OCI-LY1 (cell line): ENCODE results near the gene RECK.
"Not testable (repeated sequence)": the region's sequence is repeated elsewhere in the genome, so short reads cannot be mapped to it uniquely, and the experiment has no call there.

ENCODE experiments used
- H2AFZ ChIP-seq: fragments of 200-600 bp; sonication (generic), shearing (Covaris generic); 2 replicates; pipeline ENCODE4 v1.6.0; 2014; ENCODE audit warnings: antibody characterized with exemption, mild to moderate bottlenecking, low read length
- H3F3A ChIP-seq: fragments of 200-600 bp; sonication (generic), shearing (Covaris generic); 2 replicates; pipeline ENCODE4 v1.6.0; 2014; ENCODE audit warnings: mild to moderate bottlenecking, antibody characterized with exemption, low read length, moderate library complexity; ENCODE audit not compliant: insufficient read depth
- H3K27ac ChIP-seq: fragments of 200-600 bp; sonication (generic); 2 replicates; pipeline ENCODE4 v1.5.1; 2014; ENCODE audit warnings: low read length, mixed run types, mild to moderate bottlenecking, low read depth; ENCODE audit not compliant: poor library complexity, severe bottlenecking
- H3K27me3 ChIP-seq: fragments of 200-600 bp; sonication (generic); 2 replicates; pipeline ENCODE4 v1.6.0; 2014; ENCODE audit warnings: antibody characterized with exemption, mild to moderate bottlenecking, low read length, moderate library complexity; ENCODE audit not compliant: insufficient read depth
- H3K36me3 ChIP-seq: fragments of 200-600 bp; sonication (generic); 2 replicates; pipeline ENCODE4 v1.6.1; 2014; ENCODE audit warnings: mild to moderate bottlenecking, antibody characterized with exemption, low read length, moderate library complexity, mixed read lengths; ENCODE audit not compliant: insufficient read depth
- H3K4me1 ChIP-seq: fragments of 200-600 bp; sonication (generic); 2 replicates; pipeline ENCODE4 v1.5.1; 2014; ENCODE audit warnings: mild to moderate bottlenecking, low read length, moderate library complexity; ENCODE audit not compliant: insufficient read depth, severe bottlenecking
- H3K4me2 ChIP-seq: fragments of 200-600 bp; sonication (generic), shearing (Covaris generic); 2 replicates; pipeline ENCODE4 v1.6.1; 2014; ENCODE audit warnings: low read length
- H3K4me3 ChIP-seq: fragments of 200-600 bp; sonication (generic); 2 replicates; pipeline ENCODE4 v1.5.1; 2014; ENCODE audit warnings: low read length, low read depth, mild to moderate bottlenecking, mixed read lengths; ENCODE audit not compliant: poor library complexity, severe bottlenecking
- H3K79me2 ChIP-seq: fragments of 200-600 bp; shearing (Covaris generic); 2 replicates; pipeline ENCODE4 v1.6.1; 2016; ENCODE audit warnings: mixed run types, low read length, mixed read lengths; ENCODE audit not compliant: insufficient read depth
- H3K9ac ChIP-seq: fragments of 200-600 bp; sonication (generic), shearing (Covaris generic); 2 replicates; pipeline ENCODE4 v1.6.1; 2014; ENCODE audit warnings: mild to moderate bottlenecking, low read length, mixed read lengths
- H3K9me2 ChIP-seq: fragments of 200-600 bp; sonication (generic), shearing (Covaris generic); 2 replicates; pipeline ENCODE4 v1.6.1; 2014; ENCODE audit warnings: low read depth, mild to moderate bottlenecking, low read length, mixed read lengths
- H3K9me3 ChIP-seq: fragments of 200-600 bp; shearing (Covaris generic); 2 replicates; pipeline ENCODE4 v1.6.1; 2014; ENCODE audit warnings: low read length, mixed read lengths
- H4K20me1 ChIP-seq: fragments of 200-600 bp; sonication (generic), shearing (Covaris generic); 2 replicates; pipeline ENCODE4 v1.6.0; 2016; ENCODE audit warnings: mild to moderate bottlenecking, low read length; ENCODE audit not compliant: insufficient read depth
- CTCF ChIP-seq: fragments of 200-600 bp; sonication (generic), shearing (Covaris generic); IDR thresholded peaks from 2 replicates; pipeline ENCODE4 v1.5.1; 2017; ENCODE audit warnings: mild to moderate bottlenecking, antibody characterized with exemption, low read length, moderate library complexity, mixed read lengths
- EZH2 ChIP-seq: fragments of 200-600 bp; sonication (generic), shearing (Covaris generic); IDR thresholded peaks from 2 replicates; pipeline ENCODE4 v1.8.0; 2017; ENCODE audit warnings: borderline replicate concordance, mixed run types, mild to moderate bottlenecking, antibody characterized with exemption, low read length, moderate library complexity, mixed read lengths

The RECK gene

GRCh38 chr9:36082931-36083330, 46.2 kb downstream of the RECK start:
- TF ChIP-seq EZH2 (no peak), CTCF (no peak)
- Histone ChIP-seq H3K4me2 (no peak overlapping the region), H3K4me3 (no peak overlapping the region), H3K27ac (no peak overlapping the region), H4K20me1 (no peaks in the 10 kb centered on the region), H3K9me2 (no peaks in the 10 kb centered on the region), H3K27me3 (no peaks in the 10 kb centered on the region), H3K9ac (no peak overlapping the region), H3K79me2 (no peaks in the 10 kb centered on the region), H2AFZ (no peak overlapping the region), H3F3A (no peaks in the 10 kb centered on the region), H3K36me3 (no peaks in the 10 kb centered on the region), H3K9me3 (no peaks in the 10 kb centered on the region), H3K4me1 (no peaks in the 10 kb centered on the region)

GRCh38 chr9:36086442-36086841, 49.7 kb downstream of the RECK start:
- Histone ChIP-seq H3K9me2 (no peaks in the 10 kb centered on the region), H3K4me1 (no peaks in the 10 kb centered on the region), H3K9ac (no peak overlapping the region), H3K79me2 (no peaks in the 10 kb centered on the region), H3K27me3 (no peaks in the 10 kb centered on the region), H3F3A (no peaks in the 10 kb centered on the region), H4K20me1 (no peaks in the 10 kb centered on the region), H2AFZ (no peak overlapping the region), H3K36me3 (no peaks in the 10 kb centered on the region), H3K4me2 (no peak overlapping the region), H3K9me3 (no peaks in the 10 kb centered on the region), H3K4me3 (no peak overlapping the region), H3K27ac (no peak overlapping the region)
- no peak for TF ChIP-seq EZH2
- no peak for TF ChIP-seq CTCF

- H3K4me2 ChIP-seq, H3K9me2 ChIP-seq, H3K4me1 ChIP-seq, H3F3A ChIP-seq, H3K36me3 ChIP-seq, H4K20me1 ChIP-seq, H3K79me2 ChIP-seq, H3K4me3 ChIP-seq, H3K9ac ChIP-seq, H3K27me3 ChIP-seq, H3K9me3 ChIP-seq, H2AFZ ChIP-seq, H3K27ac ChIP-seq: not testable (repeated sequence)
These were observed 50.3 kb downstream of the RECK start for GRCh38 chr9:36087054-36087453.

GRCh38 chr9:36088020-36088419, 51.3 kb downstream of the RECK start:
- no peaks in the 10 kb centered on the region for H3K27me3 ChIP-seq
- no peak overlapping the region for H3K4me2 ChIP-seq
- no peaks in the 10 kb centered on the region for H3F3A ChIP-seq
- H3K4me3 ChIP-seq, result no peak overlapping the region
- no peaks in the 10 kb centered on the region for H4K20me1 ChIP-seq
- no peaks in the 10 kb centered on the region for H3K79me2 ChIP-seq
- no peaks in the 10 kb centered on the region for H3K9me3 ChIP-seq
- H3K9ac ChIP-seq, result no peak overlapping the region
- no peak for TF ChIP-seq CTCF
- no peak for TF ChIP-seq EZH2
- H3K9me2 ChIP-seq, result no peaks in the 10 kb centered on the region
- H2AFZ ChIP-seq, result no peak overlapping the region
- no peak overlapping the region for H3K27ac ChIP-seq
- no peaks in the 10 kb centered on the region for H3K36me3 ChIP-seq
- no peaks in the 10 kb centered on the region for H3K4me1 ChIP-seq
